ENCODE results near the gene OTOG.

OTOG gene

DNA sequence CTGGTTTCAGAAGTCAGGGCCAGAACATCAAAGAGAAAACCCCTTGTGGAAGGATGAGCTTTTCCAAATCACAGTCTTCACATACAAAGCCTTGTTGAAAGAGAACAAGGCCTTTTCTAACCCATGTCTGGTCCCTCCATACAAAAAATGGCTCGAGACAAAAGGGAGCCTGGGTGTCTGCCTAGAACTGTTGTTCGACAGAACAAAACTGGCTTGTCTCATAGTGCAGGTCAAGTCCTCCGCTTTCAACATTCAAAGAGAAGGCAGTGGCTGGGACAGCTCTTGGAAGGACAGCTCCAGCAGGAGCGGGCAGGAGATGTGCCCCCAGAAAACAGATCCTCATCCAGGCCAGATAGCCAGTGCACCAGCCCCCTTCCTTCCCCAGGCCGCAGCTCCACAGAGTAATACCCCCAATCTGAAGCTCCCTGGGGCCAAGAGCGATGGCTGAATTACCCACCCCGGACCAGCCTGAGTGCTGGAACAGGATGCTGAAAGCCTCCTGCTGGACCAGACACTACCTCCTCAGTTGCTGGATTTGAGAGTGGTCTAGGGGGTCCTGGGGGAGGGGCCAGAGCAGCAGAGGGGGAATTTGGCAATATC is 30.4 kb upstream of the OTOG start:
- H3K4me3 ChIP-seq (ENCODE audit: low read depth, low read length), result no peak overlapping the region
- DNase-seq (ENCODE audit: low read depth), result no peak
- TF ChIP-seq CTCF (IDR thresholded peaks at IDR 0.05; ENCODE audit: low read depth, low read length) (no peak), MYC (IDR thresholded peaks at IDR 0.05; ENCODE audit: low read depth, low read length) (no peak), POLR2A (IDR thresholded peaks at IDR 0.05; ENCODE audit: extremely low read depth, insufficient read length) (no peak)
- TF ChIP-seq, protein P1, sequence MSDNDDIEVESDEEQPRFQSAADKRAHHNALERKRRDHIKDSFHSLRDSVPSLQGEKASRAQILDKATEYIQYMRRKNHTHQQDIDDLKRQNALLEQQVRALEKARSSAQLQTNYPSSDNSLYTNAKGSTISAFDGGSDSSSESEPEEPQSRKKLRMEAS (IDR thresholded peaks at IDR 0.05; ENCODE audit: low read depth, low read length), result no peak

- no peak overlapping the region for H3K4me3 ChIP-seq (ENCODE audit: low read depth, low read length)
- no peak for DNase-seq (ENCODE audit: low read depth)
- TF ChIP-seq CTCF (IDR thresholded peaks at IDR 0.05; ENCODE audit: low read depth, low read length) (no peak), POLR2A (IDR thresholded peaks at IDR 0.05; ENCODE audit: extremely low read depth, insufficient read length) (no peak), MYC (IDR thresholded peaks at IDR 0.05; ENCODE audit: low read depth, low read length) (no peak)
- TF ChIP-seq, protein P1 (IDR thresholded peaks at IDR 0.05; ENCODE audit: low read depth, low read length), result no peak
Measured at GRCh38 chr11:17517186-17517585, 29.9 kb upstream of the OTOG start.

- DNase-seq (ENCODE audit: low read depth), result no peak
- TF ChIP-seq MYC (IDR thresholded peaks at IDR 0.05; ENCODE audit: low read depth, low read length) (no peak), CTCF (IDR thresholded peaks at IDR 0.05; ENCODE audit: low read depth, low read length) (no peak), POLR2A (IDR thresholded peaks at IDR 0.05; ENCODE audit: extremely low read depth, insufficient read length) (no peak)
- TF ChIP-seq, protein P1 (IDR thresholded peaks at IDR 0.05; ENCODE audit: low read depth, low read length), result no peak
- no peak overlapping the region for H3K4me3 ChIP-seq (ENCODE audit: low read depth, low read length)
Measured at GRCh38 chr11:17518366-17518765, 28.7 kb upstream of the OTOG start.

- TF ChIP-seq POLR2A (IDR thresholded peaks at IDR 0.05; ENCODE audit: extremely low read depth, insufficient read length), result no peak
- no peak overlapping the region for H3K4me3 ChIP-seq (ENCODE audit: low read depth, low read length)
- no peak for DNase-seq (ENCODE audit: low read depth)
Measured at GRCh38 chr11:17519061-17519885, 27.8 kb upstream of the OTOG start.

DNA sequence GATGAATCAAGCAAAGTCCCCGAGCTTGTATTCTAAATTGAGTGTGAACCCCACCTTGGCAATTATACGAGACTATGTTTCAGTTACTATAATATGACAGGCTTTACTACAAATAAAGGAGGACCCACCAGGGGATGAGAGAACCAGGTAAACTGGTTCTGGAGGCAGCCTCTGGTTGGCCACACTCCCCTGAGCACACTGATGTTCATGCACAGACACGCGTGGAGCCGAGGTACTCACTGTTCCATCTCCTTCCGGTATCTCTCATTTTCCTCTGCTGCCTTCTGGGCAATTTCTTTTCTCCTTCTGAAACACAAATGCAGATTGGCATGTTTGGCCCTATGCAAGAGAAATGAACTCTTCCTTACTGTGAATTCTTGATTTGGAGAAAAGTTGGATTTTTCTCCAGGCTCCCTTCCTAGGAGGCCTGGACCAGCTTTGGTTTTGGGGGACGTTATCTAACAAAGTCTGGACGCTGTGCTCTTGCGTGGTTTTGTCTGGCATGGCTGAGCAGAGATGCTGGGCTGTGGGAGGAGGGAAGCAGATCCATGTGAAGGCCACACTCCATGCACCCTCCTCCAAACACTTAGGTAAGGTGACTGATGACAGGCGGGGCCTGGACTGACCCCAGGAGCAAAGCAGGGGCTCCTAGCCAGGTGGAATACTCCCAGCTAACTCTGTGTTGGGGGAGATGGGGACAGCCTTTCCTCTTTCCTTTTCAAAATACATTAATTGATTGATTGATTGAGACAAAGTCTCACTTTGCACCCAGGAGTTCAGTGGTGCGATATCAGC is 25.8 kb upstream of the OTOG start:
- DNase-seq (ENCODE audit: low read depth), result no peak
- TF ChIP-seq MYC (IDR thresholded peaks at IDR 0.05; ENCODE audit: low read depth, low read length), result no peak
- no peak for TF ChIP-seq CTCF (IDR thresholded peaks at IDR 0.05; ENCODE audit: low read depth, low read length)
- no peak for TF ChIP-seq POLR2A (IDR thresholded peaks at IDR 0.05; ENCODE audit: extremely low read depth, insufficient read length)
- TF ChIP-seq, protein P1 (IDR thresholded peaks at IDR 0.05; ENCODE audit: low read depth, low read length), result no peak
- H3K4me3 ChIP-seq (ENCODE audit: low read depth, low read length), result no peak overlapping the region

GRCh38 chr11:17522655-17523054 is 24.4 kb upstream of the OTOG start:
- DNase-seq (ENCODE audit: low read depth), result no peak
- TF ChIP-seq CTCF (IDR thresholded peaks at IDR 0.05; ENCODE audit: low read depth, low read length), result no peak
- TF ChIP-seq, protein P1 (IDR thresholded peaks at IDR 0.05; ENCODE audit: low read depth, low read length), result no peak
- TF ChIP-seq MYC (IDR thresholded peaks at IDR 0.05; ENCODE audit: low read depth, low read length), result no peak
- no peak for TF ChIP-seq POLR2A (IDR thresholded peaks at IDR 0.05; ENCODE audit: extremely low read depth, insufficient read length)
- H3K4me3 ChIP-seq (ENCODE audit: low read depth, low read length), result no peak overlapping the region

All from NB4 (cell line).